ENCODE measurements around the gene DNAJA3. TPM values are rescaled to one million over a fixed set of nuclear protein-coding genes. Genes with fewer than 3 reads are reported as not detected.

Gene DNAJA3
- total RNA-seq, 1 donor from 2014 or later = 40.6 TPM

DNA sequence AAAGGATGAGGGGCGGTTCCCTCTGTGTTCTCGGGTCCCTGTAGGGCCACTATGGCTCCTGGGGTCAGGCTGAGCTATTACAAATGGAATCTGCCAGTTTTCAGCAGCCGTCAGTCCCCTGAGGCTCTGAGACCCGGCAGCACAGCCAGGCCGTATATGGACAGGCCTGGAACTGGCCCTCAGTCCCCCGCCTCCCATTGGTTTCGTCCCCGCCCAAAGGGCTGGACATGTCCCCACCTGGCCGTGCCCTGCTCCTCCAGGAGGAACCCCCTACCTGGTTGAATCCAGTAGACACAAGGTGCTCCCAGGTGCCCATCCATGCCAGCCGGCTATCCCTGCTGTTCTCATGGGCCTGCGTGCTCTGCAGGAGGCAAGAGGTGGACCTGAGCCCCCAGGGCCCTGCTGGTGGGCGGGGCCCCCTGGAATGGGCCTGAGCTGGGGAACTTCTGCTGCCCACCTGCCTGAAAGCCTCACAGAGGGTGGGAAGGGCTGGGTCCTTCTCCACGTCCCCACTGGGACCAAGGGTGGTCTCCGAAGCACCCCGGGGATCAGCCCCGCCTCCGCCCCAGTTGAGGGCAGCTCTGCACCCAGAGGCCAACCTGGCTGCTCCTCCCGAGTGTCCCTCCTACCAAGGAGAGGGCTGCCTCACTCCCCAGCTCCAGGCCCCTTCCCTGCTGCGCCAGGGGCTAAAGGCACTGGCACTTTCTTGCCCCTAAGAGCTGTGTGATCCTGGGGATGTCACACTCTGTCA lies 37.2 kb upstream of the DNAJA3 start:
- no peak for DNase-seq (ENCODE audit: low read depth)
- TF ChIP-seq, protein P1, sequence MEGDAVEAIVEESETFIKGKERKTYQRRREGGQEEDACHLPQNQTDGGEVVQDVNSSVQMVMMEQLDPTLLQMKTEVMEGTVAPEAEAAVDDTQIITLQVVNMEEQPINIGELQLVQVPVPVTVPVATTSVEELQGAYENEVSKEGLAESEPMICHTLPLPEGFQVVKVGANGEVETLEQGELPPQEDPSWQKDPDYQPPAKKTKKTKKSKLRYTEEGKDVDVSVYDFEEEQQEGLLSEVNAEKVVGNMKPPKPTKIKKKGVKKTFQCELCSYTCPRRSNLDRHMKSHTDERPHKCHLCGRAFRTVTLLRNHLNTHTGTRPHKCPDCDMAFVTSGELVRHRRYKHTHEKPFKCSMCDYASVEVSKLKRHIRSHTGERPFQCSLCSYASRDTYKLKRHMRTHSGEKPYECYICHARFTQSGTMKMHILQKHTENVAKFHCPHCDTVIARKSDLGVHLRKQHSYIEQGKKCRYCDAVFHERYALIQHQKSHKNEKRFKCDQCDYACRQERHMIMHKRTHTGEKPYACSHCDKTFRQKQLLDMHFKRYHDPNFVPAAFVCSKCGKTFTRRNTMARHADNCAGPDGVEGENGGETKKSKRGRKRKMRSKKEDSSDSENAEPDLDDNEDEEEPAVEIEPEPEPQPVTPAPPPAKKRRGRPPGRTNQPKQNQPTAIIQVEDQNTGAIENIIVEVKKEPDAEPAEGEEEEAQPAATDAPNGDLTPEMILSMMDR (conservative IDR thresholded peaks at IDR 0.05; ENCODE audit: low read depth, low read length) = no peak
- no peak overlapping the region for H3K4me3 ChIP-seq (ENCODE audit: low read depth, low read length)

DNA sequence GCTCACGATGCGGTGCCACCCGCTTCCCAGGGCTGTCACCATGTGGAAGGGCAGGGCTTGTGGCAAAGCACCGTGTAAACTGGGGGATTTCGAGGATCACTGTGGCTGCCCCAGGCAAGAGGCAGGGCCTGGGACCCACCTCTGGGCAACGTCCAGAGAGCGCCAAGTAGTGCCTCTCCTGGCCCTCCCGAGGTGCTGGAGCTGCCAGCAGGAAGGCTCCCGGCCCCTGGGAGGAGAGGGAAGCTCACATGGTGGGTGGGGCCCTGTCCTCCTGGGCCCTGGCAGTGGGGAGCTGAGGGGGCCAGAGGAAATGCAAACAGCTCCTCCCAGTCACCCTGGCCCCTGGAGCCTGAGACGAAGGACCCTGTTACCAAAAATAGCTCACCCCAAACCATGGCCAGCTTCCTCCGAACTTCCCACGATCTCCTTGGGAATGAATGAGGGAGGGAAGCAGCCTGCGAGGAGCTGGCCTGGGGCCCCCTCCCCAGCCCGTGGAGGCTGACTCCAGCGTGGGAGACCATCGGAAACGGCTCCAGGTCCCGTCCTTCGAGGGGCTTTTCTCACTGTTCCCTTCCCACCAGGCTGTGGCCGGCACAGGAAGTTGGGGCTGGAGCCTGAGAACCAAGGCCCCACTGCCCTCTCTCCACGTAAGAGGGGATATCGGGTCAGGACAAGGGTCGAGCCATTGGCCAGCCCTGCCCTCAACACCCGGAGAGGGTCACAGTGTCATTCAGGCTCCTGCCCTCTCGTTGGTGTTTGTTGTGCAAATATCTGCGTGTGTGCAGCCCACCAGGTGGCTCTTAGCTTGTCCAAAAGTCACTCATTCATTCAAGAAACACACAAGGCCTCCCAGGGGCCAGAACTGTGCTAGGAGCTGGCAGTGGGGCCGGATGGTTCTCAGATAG lies 36.4 kb upstream of the DNAJA3 start:
- no peak overlapping the region for H3K4me3 ChIP-seq (ENCODE audit: low read depth, low read length)
- DNase-seq (ENCODE audit: low read depth) = no peak
- TF ChIP-seq, protein P1 (conservative IDR thresholded peaks at IDR 0.05; ENCODE audit: low read depth, low read length) = no peak

DNA sequence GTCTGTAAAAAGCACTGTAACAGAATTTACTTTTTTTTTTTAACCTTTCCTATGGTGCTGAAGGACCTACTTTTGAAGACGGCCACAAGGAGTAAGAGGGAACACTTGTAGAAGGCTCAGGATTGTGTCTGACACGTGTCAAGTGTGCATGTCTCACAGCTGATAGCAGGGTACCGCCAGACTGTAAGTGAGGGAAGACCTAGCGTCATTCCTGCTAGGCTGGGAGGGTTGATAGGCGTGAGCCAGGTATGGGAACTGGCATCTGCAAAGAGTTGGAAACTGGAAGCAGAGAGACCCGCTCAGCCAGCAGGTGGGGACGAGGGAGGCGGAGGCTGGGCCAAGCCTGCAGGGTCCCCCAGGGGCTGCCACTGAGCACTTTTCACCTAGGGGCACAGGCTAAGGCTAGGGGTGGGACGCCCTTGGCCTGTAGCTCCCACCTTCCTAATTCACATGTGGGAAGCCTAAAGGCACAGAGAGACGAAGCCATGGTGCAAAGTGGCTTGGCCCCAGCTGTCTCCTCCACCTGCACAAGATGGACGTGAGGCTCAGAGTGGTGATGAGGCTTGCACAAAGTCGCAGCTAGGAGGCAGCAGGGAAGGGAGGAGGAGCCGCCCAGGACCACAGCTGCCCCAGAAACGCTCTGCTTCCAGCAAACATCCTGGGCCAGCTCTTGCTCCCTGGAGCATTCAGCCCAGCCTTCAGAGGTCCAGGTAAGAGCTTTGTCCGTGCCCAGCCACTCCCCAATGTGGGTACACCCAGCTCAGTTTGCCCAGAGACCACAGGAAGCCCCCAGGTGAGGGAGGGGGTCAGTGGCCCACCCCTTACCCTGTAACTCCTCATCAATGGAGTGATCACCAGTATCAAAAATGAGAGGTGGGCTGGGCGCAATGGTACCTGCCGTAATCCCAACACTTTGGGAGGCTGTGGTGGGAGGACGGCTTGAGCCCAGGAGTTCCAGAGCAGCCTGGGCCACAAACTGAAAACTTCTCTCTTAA lies 35.1 kb upstream of the DNAJA3 start:
- no peak for DNase-seq (ENCODE audit: low read depth)
- H3K4me3 ChIP-seq (ENCODE audit: low read depth, low read length) = no peak overlapping the region
- TF ChIP-seq, protein P1 (conservative IDR thresholded peaks at IDR 0.05; ENCODE audit: low read depth, low read length) = no peak

DNA sequence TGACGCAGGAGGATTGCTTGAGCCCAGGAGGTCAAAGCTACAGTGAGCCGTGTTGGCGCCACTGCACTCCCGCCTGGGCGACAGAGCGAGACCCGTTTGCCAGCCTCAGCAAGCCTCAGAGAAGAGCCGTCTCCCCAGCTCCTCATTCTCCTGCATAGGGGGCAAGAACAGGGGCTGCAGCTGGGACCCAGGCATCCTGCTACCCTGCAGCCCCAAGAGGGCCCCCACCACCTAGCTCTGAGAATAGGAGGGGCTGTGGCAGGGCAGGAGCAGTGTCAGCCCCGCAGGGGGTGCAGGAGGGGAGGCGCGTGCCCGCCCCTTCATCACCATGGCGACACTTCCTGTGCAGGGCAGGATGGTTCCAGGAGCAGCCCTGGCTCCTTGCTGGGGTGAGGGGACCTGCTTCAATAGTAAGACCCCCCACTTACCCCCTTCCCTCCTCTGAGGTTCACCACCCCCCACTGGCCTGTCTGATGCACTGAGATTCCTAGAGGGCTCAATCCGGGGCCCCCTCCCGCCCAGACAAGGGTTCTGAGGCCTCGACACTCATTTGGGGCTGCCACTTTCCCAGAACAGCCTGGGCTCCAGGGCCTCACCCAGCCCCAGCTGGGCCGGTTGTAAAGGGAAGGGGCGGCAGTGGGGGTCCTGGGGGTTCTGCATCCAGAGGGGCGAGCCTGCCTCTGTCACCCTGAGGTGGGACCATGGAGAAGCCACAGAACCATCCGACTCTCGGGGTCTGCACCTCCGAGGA lies 33.9 kb upstream of the DNAJA3 start:
- no peak for DNase-seq (ENCODE audit: low read depth)
- TF ChIP-seq, protein P1 (conservative IDR thresholded peaks at IDR 0.05; ENCODE audit: low read depth, low read length) = no peak
- no peak overlapping the region for H3K4me3 ChIP-seq (ENCODE audit: low read depth, low read length)

DNA sequence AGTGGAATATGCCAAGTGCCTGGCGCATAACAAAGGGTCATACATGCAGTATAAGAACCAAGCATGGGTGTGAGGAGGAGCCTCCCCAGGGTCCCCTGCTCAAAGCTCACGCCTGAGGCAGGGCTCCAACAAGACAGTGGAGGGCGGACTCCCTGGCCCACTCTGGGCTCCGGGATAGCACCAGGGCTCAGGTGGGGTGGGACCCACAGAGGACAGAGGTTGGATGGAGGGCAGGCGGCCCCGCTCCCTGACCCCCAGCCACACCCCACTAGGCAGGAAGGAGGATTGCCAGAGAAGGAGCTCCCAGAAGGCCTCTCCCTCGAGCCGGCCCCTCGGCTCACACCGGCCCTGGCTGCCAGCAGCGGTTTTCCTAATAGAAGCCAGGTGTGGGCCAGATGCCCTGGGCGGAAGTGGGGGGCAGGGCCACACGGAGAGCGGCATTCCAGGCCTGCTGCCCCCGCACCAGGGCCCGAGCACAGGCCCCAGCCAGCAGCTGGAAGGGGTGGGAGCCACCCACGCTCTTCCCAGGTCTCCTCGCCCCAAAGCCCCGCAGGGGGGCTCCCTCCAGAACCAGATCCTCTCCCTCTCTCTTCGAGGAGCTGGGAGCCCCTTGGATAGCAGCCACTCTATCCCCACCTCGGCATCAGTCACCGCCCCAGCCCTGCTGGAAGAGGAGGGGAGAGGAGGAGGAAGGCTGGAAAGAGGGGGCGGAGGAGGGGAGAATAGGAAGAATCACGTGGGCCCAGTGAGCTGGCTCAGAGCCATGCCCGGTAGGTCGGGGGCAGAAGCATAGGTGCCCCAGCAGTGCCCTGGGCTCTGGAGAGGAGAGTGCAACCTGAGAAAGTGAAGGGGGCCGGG lies 33.1 kb upstream of the DNAJA3 start:
- DNase-seq (ENCODE audit: low read depth) = no peak
- no peak overlapping the region for H3K4me3 ChIP-seq (ENCODE audit: low read depth, low read length)
- TF ChIP-seq, protein P1 (conservative IDR thresholded peaks at IDR 0.05; ENCODE audit: low read depth, low read length) = no peak

All from epithelial cell of proximal tubule (primary cell).